Measurements from ENCODE around the gene SNCA.
A peak's percentile ranks its signal among the peaks of the same experiment; 100 is the strongest.

SNCA gene

GRCh38 chr4:89703829-89704590 is 133.0 kb downstream of the SNCA start:
- DNase-seq = no peak

- no peak for DNase-seq
Observed at GRCh38 chr4:89700766-89701423, 136.1 kb downstream of the SNCA start.

- DNase-seq = no peak
Observed at GRCh38 chr4:89685690-89686089, 151.3 kb downstream of the SNCA start.

- peak; percentile 2 for DNase-seq
Observed at GRCh38 chr4:89685277-89685676, 151.7 kb downstream of the SNCA start.

- no peak for DNase-seq
Observed at GRCh38 chr4:89684536-89684935, 152.4 kb downstream of the SNCA start.

GRCh38 chr4:89682808-89683207 is 154.2 kb downstream of the SNCA start:
- no peak for DNase-seq

- no peak for DNase-seq
Observed at GRCh38 chr4:89681671-89682070, 155.3 kb downstream of the SNCA start.

DNA sequence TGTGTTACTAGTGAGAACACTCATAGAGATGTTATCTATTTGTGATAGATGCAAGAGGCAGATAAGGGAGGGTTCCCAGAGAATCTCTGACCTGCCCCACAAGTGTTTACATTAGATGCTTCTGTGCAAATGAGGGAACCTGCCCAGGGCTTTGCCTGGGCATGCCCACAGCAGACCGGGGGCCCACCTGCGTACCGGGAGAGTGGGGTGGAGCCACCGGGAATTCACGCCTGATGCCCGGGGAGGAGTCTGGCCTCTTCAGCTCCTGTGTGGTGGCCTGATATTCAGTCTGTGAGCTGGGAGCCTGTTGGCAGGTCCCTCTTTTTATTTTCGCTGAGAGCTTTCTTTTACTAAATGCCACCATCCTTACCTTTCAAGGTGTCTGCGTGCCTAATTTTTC is 155.7 kb downstream of the SNCA start:
- no peak for DNase-seq

- no peak for DNase-seq
Observed at GRCh38 chr4:89674876-89675459, 162.0 kb downstream of the SNCA start.

All from NCI-H2227 treated with DMSO at 0.1 percent for 48 hours (cell line).